HUES6 (cell line): ENCODE results near the gene ANXA3.
"Not testable (repeated sequence)": the region's sequence is repeated elsewhere in the genome, so short reads cannot be mapped to it uniquely, and the experiment has no call there.

ENCODE experiments used
- H3K27ac ChIP-seq: 2 replicates; pipeline ENCODE4 v1.7.0; 2013; ENCODE audit warnings: low read depth, mild to moderate bottlenecking, low read length, inconsistent platforms
- H3K27me3 ChIP-seq: 2 replicates; pipeline ENCODE4 v1.6.1; 2013; ENCODE audit warnings: low read length; ENCODE audit not compliant: control insufficient read depth, insufficient read depth
- H3K36me3 ChIP-seq: 2 replicates; pipeline ENCODE4 v1.6.1; 2013; ENCODE audit warnings: low read length; ENCODE audit not compliant: control insufficient read depth, insufficient read depth
- H3K4me1 ChIP-seq: 2 replicates; pipeline ENCODE4 v1.6.1; 2013; ENCODE audit warnings: low read length; ENCODE audit not compliant: control insufficient read depth, insufficient read depth
- H3K4me3 ChIP-seq: 2 replicates; pipeline ENCODE4 v1.5.1; 2013; ENCODE audit warnings: low read depth, low read length
- H3K9ac ChIP-seq: one replicate; pipeline ENCODE4 v1.6.1; 2013; ENCODE audit warnings: mild to moderate bottlenecking, low read length
- H3K9me3 ChIP-seq: 2 replicates; pipeline ENCODE4 v1.6.1; 2013; ENCODE audit warnings: low read depth, low read length; ENCODE audit not compliant: control insufficient read depth, insufficient read depth

The ANXA3 gene

GRCh38 chr4:78571804-78572203, 20.2 kb downstream of the ANXA3 start:
- H3K36me3 ChIP-seq, result peaks cover 37% of the 10 kb centered on the region
- no peak overlapping the region for H3K9ac ChIP-seq
- peaks cover 28% of the 10 kb centered on the region for H3K4me1 ChIP-seq
- no peaks in the 10 kb centered on the region for H3K9me3 ChIP-seq
- H3K27me3 ChIP-seq, result no peaks in the 10 kb centered on the region
- H3K27ac ChIP-seq, result no peak overlapping the region
- H3K4me3 ChIP-seq, result no peak overlapping the region

GRCh38 chr4:78578674-78579425, 27.3 kb downstream of the ANXA3 start:
- Histone ChIP-seq H3K9ac (no peak overlapping the region), H3K4me3 (no peak overlapping the region), H3K27me3 (no peaks in the 10 kb centered on the region), H3K9me3 (no peaks in the 10 kb centered on the region), H3K27ac (no peak overlapping the region), H3K36me3 (peaks cover 42% of the 10 kb centered on the region), H3K4me1 (no peaks in the 10 kb centered on the region)

- H3K27ac ChIP-seq, result no peak overlapping the region
- H3K27me3 ChIP-seq, result no peaks in the 10 kb centered on the region
- H3K36me3 ChIP-seq, result peaks cover 53% of the 10 kb centered on the region
- no peak overlapping the region for H3K9ac ChIP-seq
- H3K4me3 ChIP-seq, result no peak overlapping the region
- H3K9me3 ChIP-seq, result no peaks in the 10 kb centered on the region
- H3K4me1 ChIP-seq, result no peaks in the 10 kb centered on the region
Observed at GRCh38 chr4:78581618-78582017, 30.0 kb downstream of the ANXA3 start.

GRCh38 chr4:78584863-78585547, 33.4 kb downstream of the ANXA3 start:
- Histone ChIP-seq H3K4me3 (no peak overlapping the region), H3K27ac (no peak overlapping the region), H3K9me3 (no peaks in the 10 kb centered on the region), H3K36me3 (peaks cover 71% of the 10 kb centered on the region), H3K4me1 (no peaks in the 10 kb centered on the region), H3K9ac (no peak overlapping the region), H3K27me3 (no peaks in the 10 kb centered on the region)

- no peak overlapping the region for H3K9ac ChIP-seq
- no peak overlapping the region for H3K4me3 ChIP-seq
- no peaks in the 10 kb centered on the region for H3K4me1 ChIP-seq
- H3K27ac ChIP-seq, result no peak overlapping the region
- H3K36me3 ChIP-seq, result peaks cover 70% of the 10 kb centered on the region
- H3K27me3 ChIP-seq, result no peaks in the 10 kb centered on the region
- no peaks in the 10 kb centered on the region for H3K9me3 ChIP-seq
Observed at GRCh38 chr4:78585633-78586032, 34.1 kb downstream of the ANXA3 start.

GRCh38 chr4:78588894-78589545, 37.5 kb downstream of the ANXA3 start:
- Histone ChIP-seq H3K27me3 (no peaks in the 10 kb centered on the region), H3K27ac (no peak overlapping the region), H3K36me3 (peaks cover 69% of the 10 kb centered on the region), H3K9me3 (no peaks in the 10 kb centered on the region), H3K4me3 (no peak overlapping the region), H3K4me1 (no peaks in the 10 kb centered on the region), H3K9ac (no peak overlapping the region)

- H3K4me1 ChIP-seq, result no peaks in the 10 kb centered on the region
- H3K36me3 ChIP-seq, result peaks cover 59% of the 10 kb centered on the region
- no peak overlapping the region for H3K9ac ChIP-seq
- no peak overlapping the region for H3K27ac ChIP-seq
- H3K9me3 ChIP-seq, result no peaks in the 10 kb centered on the region
- no peak overlapping the region for H3K4me3 ChIP-seq
- H3K27me3 ChIP-seq, result no peaks in the 10 kb centered on the region
Observed at GRCh38 chr4:78591404-78591803, 39.8 kb downstream of the ANXA3 start.

GRCh38 chr4:78592088-78592783, 40.7 kb downstream of the ANXA3 start:
- Histone ChIP-seq H3K9me3 (no peaks in the 10 kb centered on the region), H3K9ac (no peak overlapping the region), H3K36me3 (peaks cover 53% of the 10 kb centered on the region), H3K4me3 (no peak overlapping the region), H3K27me3 (no peaks in the 10 kb centered on the region), H3K27ac (no peak overlapping the region), H3K4me1 (no peaks in the 10 kb centered on the region)

GRCh38 chr4:78596111-78596742, 44.7 kb downstream of the ANXA3 start:
- no peak overlapping the region for H3K4me3 ChIP-seq
- H3K27me3 ChIP-seq, result no peaks in the 10 kb centered on the region
- no peaks in the 10 kb centered on the region for H3K9me3 ChIP-seq
- no peak overlapping the region for H3K9ac ChIP-seq
- no peaks in the 10 kb centered on the region for H3K4me1 ChIP-seq
- H3K27ac ChIP-seq, result no peak overlapping the region
- peaks cover 47% of the 10 kb centered on the region for H3K36me3 ChIP-seq

GRCh38 chr4:78598431-78598830, 46.9 kb downstream of the ANXA3 start:
- peaks cover 50% of the 10 kb centered on the region for H3K36me3 ChIP-seq
- not testable (repeated sequence) for H3K27me3 ChIP-seq, H3K4me1 ChIP-seq, H3K9me3 ChIP-seq, H3K27ac ChIP-seq, H3K9ac ChIP-seq, H3K4me3 ChIP-seq
